ENCODE data around the gene CAT. TPM values are rescaled to one million over a fixed set of nuclear protein-coding genes. Genes with fewer than 3 reads are reported as not detected.

The CAT gene
- polyA plus RNA-seq, 1 of the 3 experiments (the other 2 are of a cell fraction), result 26.6 TPM

GRCh38 chr11:34416766-34417165 lies 22.0 kb upstream of the CAT start:
- POLR2A ChIA-PET, result no interaction called here
- no peak for DNase-seq
- H3K27me3 ChIP-seq (ENCODE audit: insufficient read depth), result no peaks in the 10 kb centered on the region
- no peak overlapping the region for H3K9ac ChIP-seq
- peaks cover 13% of the 10 kb centered on the region; the same call in 1 of the 2 replicates for H3K9me3 ChIP-seq
- H3K79me2 ChIP-seq (ENCODE audit: insufficient read depth), result no peaks in the 10 kb centered on the region
- H3K4me3 ChIP-seq (ENCODE audit: low read depth in 2 of 2, low read length in 1 of 2), result no peak overlapping the region
- no peaks in the 10 kb centered on the region for H3K4me1 ChIP-seq (ENCODE audit: control insufficient read depth in 1 of 2, insufficient read depth in 2 of 2, low read depth in 1 of 2, low read length in 1 of 2)
- no peak overlapping the region for H3K4me2 ChIP-seq
- H3K36me3 ChIP-seq (replicated peaks in 1 of 2; ENCODE audit: control insufficient read depth in 1 of 2, insufficient read depth in 2 of 2, low read length in 1 of 2), result no peaks in the 10 kb centered on the region
- CTCF ChIA-PET, result interaction anchor here (0.9 to 2.8 kb wide), 4 partner anchors 13 to 51 kb away, joined by 3 to 7 read pairs (median 4); no protein-coding TSS in a partner anchor
- no peak overlapping the region for H3K27ac ChIP-seq (ENCODE audit: low read depth in 2 of 2, low read length in 1 of 2)
- TF ChIP-seq CHD2 (IDR thresholded peaks at IDR 0.05; ENCODE audit: low read length, partially characterized antibody), result no peak
- no peak for TF ChIP-seq POLR2AphosphoS5 (IDR thresholded peaks at IDR 0.05; ENCODE audit: low read depth, low read length)
- TF ChIP-seq YY1 (IDR thresholded peaks at IDR 0.05; ENCODE audit: low read depth), result no peak
- no peak for TF ChIP-seq TCF12 (IDR thresholded peaks at IDR 0.05)
- TF ChIP-seq EP300 (IDR thresholded peaks at IDR 0.05; ENCODE audit: borderline replicate concordance in 1 of 2, low read depth in 1 of 2, low read length in 1 of 2), result no peak
- no peak for TF ChIP-seq GATA2 (CRISPR knock-in tag; IDR thresholded peaks at IDR 0.05)
- TF ChIP-seq, protein P1, sequence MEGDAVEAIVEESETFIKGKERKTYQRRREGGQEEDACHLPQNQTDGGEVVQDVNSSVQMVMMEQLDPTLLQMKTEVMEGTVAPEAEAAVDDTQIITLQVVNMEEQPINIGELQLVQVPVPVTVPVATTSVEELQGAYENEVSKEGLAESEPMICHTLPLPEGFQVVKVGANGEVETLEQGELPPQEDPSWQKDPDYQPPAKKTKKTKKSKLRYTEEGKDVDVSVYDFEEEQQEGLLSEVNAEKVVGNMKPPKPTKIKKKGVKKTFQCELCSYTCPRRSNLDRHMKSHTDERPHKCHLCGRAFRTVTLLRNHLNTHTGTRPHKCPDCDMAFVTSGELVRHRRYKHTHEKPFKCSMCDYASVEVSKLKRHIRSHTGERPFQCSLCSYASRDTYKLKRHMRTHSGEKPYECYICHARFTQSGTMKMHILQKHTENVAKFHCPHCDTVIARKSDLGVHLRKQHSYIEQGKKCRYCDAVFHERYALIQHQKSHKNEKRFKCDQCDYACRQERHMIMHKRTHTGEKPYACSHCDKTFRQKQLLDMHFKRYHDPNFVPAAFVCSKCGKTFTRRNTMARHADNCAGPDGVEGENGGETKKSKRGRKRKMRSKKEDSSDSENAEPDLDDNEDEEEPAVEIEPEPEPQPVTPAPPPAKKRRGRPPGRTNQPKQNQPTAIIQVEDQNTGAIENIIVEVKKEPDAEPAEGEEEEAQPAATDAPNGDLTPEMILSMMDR (IDR thresholded peaks at IDR 0.05), result no peak
- no peak for TF ChIP-seq MXI1 (IDR thresholded peaks at IDR 0.05; ENCODE audit: low read depth, low read length)
- no peak for TF ChIP-seq SIN3A (IDR thresholded peaks at IDR 0.05; ENCODE audit: borderline replicate concordance, low read depth, low read length)
- no peak for TF ChIP-seq NRF1 (IDR thresholded peaks at IDR 0.05; ENCODE audit: low read depth, low read length)
- no peak for TF ChIP-seq ELF1 (IDR thresholded peaks at IDR 0.05)
- TF ChIP-seq, protein P2, sequence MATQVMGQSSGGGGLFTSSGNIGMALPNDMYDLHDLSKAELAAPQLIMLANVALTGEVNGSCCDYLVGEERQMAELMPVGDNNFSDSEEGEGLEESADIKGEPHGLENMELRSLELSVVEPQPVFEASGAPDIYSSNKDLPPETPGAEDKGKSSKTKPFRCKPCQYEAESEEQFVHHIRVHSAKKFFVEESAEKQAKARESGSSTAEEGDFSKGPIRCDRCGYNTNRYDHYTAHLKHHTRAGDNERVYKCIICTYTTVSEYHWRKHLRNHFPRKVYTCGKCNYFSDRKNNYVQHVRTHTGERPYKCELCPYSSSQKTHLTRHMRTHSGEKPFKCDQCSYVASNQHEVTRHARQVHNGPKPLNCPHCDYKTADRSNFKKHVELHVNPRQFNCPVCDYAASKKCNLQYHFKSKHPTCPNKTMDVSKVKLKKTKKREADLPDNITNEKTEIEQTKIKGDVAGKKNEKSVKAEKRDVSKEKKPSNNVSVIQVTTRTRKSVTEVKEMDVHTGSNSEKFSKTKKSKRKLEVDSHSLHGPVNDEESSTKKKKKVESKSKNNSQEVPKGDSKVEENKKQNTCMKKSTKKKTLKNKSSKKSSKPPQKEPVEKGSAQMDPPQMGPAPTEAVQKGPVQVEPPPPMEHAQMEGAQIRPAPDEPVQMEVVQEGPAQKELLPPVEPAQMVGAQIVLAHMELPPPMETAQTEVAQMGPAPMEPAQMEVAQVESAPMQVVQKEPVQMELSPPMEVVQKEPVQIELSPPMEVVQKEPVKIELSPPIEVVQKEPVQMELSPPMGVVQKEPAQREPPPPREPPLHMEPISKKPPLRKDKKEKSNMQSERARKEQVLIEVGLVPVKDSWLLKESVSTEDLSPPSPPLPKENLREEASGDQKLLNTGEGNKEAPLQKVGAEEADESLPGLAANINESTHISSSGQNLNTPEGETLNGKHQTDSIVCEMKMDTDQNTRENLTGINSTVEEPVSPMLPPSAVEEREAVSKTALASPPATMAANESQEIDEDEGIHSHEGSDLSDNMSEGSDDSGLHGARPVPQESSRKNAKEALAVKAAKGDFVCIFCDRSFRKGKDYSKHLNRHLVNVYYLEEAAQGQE (IDR thresholded peaks at IDR 0.05; ENCODE audit: low read depth, low read length), result no peak
- no peak for TF ChIP-seq FOXM1 (IDR thresholded peaks at IDR 0.05; ENCODE audit: low read depth)
- TF ChIP-seq JUND (IDR thresholded peaks at IDR 0.05), result no peak
- H3F3A ChIP-seq (replicated peaks; ENCODE audit: insufficient read depth), result no peaks in the 10 kb centered on the region
- WGBS (ENCODE audit: low lambda C conversion rate), result 27% methylated on average over 3 of the region's 3 CpGs
- no peaks in the 10 kb centered on the region for H4K20me1 ChIP-seq (ENCODE audit: insufficient read depth)
- H3K9me2 ChIP-seq, result no peaks in the 10 kb centered on the region
- H2AFZ ChIP-seq (ENCODE audit: low read depth), result no peak overlapping the region
